GM10266 (cell line): Measurements from ENCODE around the gene TAS2R20.

Source experiments
- DNase-seq: peaks from one replicate; pipeline ENCODE4 v3.0.0; 2012; ENCODE audit errors: extremely low spot score
- CTCF ChIP-seq: IDR thresholded peaks from 2 replicates; pipeline ENCODE4 v1.5.1; 2012; ENCODE audit warnings: mild to moderate bottlenecking, low read depth; ENCODE audit not compliant: control insufficient read depth, insufficient read depth; ENCODE audit errors: missing control alignments

TAS2R20 gene

GRCh38 chr12:10960211-10960610 lies 37.9 kb downstream of the TAS2R20 start:
- TF ChIP-seq CTCF = no peak
- no peak for DNase-seq

- no peak for DNase-seq
Measured at GRCh38 chr12:10959804-10960203, 38.3 kb downstream of the TAS2R20 start.

GRCh38 chr12:10957741-10958140 lies 40.4 kb downstream of the TAS2R20 start:
- no peak for DNase-seq

More at GRCh38 chr12:10959804-10960203, 38.3 kb downstream of the TAS2R20 start:
- no peak for TF ChIP-seq CTCF

GRCh38 chr12:10956085-10956484 lies 42.0 kb downstream of the TAS2R20 start:
- no peak for TF ChIP-seq CTCF
- no peak for DNase-seq

More at GRCh38 chr12:10957741-10958140, 40.4 kb downstream of the TAS2R20 start:
- no peak for TF ChIP-seq CTCF

GRCh38 chr12:10952645-10953044 lies 45.5 kb downstream of the TAS2R20 start:
- no peak for TF ChIP-seq CTCF
- DNase-seq = no peak
